Uterus (tissue), 2 donors: ENCODE data around the gene CLPTM1L.

Experiments
- POLR2A ChIP-seq, 2 donors: fragments of 450-650 bp; IDR thresholded peaks; one replicate each; pipeline ENCODE4 v1.6.1; 2016; ENCODE audit warnings: antibody characterized with exemption in 2 of 2, mild to moderate bottlenecking in 1 of 2, moderate library complexity in 1 of 2
- TF ChIP-seq, protein P1 (sequence below), 4 experiments: fragments of 200-600 bp in 2 of 4; fragments of 450-650 bp in 2 of 4; sonication (generic) in 2 of 4; IDR thresholded peaks; one replicate each; pipeline ENCODE4 v1.5.1; 2016 to 2019; ENCODE audit warnings: antibody characterized with exemption in 4 of 4, mild to moderate bottlenecking in 2 of 4, moderate library complexity in 1 of 4

DNA sequence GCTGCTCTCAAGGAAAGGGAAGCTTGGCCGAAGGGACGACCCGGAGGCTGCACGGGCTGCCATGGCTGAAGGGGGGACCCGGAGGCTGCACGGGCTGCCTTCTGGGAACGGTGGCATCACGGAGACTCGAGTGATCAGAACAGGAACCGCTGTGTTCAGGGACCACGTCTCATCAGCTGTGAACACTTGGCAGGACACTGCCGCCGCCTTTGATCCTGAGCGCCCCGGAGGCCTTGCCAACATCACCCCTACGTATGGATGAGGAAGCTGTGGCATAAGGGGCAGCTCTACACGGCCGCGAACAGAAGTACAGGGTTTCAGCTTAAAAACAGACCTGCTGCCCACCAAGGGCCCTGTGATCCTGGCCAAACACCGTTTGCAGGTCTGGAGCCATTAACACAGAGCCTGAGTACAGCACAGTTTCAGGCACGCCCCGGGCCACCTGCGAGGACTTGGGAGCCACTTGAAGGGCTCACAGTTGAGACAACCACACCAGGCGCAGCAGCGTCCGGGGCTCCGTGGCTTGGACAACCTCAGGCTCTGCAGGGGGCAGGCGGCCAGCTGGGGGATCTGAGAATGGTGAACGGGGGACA lies 26.1 kb downstream of the CLPTM1L start:
- TF ChIP-seq POLR2A (IDR thresholded peaks at IDR 0.05), result no peak
- TF ChIP-seq, protein P1, sequence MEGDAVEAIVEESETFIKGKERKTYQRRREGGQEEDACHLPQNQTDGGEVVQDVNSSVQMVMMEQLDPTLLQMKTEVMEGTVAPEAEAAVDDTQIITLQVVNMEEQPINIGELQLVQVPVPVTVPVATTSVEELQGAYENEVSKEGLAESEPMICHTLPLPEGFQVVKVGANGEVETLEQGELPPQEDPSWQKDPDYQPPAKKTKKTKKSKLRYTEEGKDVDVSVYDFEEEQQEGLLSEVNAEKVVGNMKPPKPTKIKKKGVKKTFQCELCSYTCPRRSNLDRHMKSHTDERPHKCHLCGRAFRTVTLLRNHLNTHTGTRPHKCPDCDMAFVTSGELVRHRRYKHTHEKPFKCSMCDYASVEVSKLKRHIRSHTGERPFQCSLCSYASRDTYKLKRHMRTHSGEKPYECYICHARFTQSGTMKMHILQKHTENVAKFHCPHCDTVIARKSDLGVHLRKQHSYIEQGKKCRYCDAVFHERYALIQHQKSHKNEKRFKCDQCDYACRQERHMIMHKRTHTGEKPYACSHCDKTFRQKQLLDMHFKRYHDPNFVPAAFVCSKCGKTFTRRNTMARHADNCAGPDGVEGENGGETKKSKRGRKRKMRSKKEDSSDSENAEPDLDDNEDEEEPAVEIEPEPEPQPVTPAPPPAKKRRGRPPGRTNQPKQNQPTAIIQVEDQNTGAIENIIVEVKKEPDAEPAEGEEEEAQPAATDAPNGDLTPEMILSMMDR (IDR thresholded peaks at IDR 0.05), result no peak
